ENCODE measurements around the gene SPRYD7.

Gene SPRYD7

DNA sequence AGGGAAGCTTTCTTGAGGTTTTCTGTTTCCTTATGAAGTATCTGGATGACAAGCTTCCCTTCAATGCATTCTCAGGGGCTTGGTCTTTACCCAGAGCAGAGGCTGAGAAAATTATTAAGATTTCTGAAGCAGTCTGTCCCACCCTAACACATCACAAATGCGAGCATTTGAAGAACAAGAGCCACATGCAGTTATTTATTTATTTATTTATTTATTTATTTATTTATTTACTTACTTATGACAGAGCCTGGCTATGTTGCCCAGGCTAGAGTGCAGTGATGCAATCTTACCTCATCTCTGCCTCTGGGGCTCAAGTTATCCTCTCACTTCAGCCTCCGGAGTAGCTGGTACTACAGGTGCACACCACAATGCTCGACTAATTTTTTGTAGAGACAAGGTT is 38.4 kb downstream of the SPRYD7 start (continued):
- TF ChIP-seq, protein P1, sequence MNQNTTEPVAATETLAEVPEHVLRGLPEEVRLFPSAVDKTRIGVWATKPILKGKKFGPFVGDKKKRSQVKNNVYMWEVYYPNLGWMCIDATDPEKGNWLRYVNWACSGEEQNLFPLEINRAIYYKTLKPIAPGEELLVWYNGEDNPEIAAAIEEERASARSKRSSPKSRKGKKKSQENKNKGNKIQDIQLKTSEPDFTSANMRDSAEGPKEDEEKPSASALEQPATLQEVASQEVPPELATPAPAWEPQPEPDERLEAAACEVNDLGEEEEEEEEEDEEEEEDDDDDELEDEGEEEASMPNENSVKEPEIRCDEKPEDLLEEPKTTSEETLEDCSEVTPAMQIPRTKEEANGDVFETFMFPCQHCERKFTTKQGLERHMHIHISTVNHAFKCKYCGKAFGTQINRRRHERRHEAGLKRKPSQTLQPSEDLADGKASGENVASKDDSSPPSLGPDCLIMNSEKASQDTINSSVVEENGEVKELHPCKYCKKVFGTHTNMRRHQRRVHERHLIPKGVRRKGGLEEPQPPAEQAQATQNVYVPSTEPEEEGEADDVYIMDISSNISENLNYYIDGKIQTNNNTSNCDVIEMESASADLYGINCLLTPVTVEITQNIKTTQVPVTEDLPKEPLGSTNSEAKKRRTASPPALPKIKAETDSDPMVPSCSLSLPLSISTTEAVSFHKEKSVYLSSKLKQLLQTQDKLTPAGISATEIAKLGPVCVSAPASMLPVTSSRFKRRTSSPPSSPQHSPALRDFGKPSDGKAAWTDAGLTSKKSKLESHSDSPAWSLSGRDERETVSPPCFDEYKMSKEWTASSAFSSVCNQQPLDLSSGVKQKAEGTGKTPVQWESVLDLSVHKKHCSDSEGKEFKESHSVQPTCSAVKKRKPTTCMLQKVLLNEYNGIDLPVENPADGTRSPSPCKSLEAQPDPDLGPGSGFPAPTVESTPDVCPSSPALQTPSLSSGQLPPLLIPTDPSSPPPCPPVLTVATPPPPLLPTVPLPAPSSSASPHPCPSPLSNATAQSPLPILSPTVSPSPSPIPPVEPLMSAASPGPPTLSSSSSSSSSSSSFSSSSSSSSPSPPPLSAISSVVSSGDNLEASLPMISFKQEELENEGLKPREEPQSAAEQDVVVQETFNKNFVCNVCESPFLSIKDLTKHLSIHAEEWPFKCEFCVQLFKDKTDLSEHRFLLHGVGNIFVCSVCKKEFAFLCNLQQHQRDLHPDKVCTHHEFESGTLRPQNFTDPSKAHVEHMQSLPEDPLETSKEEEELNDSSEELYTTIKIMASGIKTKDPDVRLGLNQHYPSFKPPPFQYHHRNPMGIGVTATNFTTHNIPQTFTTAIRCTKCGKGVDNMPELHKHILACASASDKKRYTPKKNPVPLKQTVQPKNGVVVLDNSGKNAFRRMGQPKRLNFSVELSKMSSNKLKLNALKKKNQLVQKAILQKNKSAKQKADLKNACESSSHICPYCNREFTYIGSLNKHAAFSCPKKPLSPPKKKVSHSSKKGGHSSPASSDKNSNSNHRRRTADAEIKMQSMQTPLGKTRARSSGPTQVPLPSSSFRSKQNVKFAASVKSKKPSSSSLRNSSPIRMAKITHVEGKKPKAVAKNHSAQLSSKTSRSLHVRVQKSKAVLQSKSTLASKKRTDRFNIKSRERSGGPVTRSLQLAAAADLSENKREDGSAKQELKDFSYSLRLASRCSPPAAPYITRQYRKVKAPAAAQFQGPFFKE (tag by site-specific recombination; IDR thresholded peaks at IDR 0.05; ENCODE audit: borderline replicate concordance), result no peak
- TF ChIP-seq GLI2 (tag by site-specific recombination; IDR thresholded peaks at IDR 0.05; ENCODE audit: borderline replicate concordance, low read depth) (peak; percentile 55; the same call in 1 of the 2 replicates), ZNF121 (tag by site-specific recombination; IDR thresholded peaks at IDR 0.05) (no peak), ZNF701 (tag by site-specific recombination; IDR thresholded peaks at IDR 0.05) (no peak), ZNF433 (tag by site-specific recombination; IDR thresholded peaks at IDR 0.05; ENCODE audit: low read depth) (peak; percentile 88), ZNF184 (tag by site-specific recombination; IDR thresholded peaks at IDR 0.05) (no peak), ZNF391 (tag by site-specific recombination; IDR thresholded peaks at IDR 0.05; ENCODE audit: borderline replicate concordance, low read depth) (no peak), ZNF404 (tag by site-specific recombination; IDR thresholded peaks at IDR 0.05) (0 out of 2 replicates have a peak, but pooled peaks have one; percentile 47), ZNF785 (tag by site-specific recombination; IDR thresholded peaks at IDR 0.05) (no peak), ZSCAN30 (tag by site-specific recombination; IDR thresholded peaks at IDR 0.05) (no peak), KLF1 (tag by site-specific recombination; IDR thresholded peaks at IDR 0.05) (no peak), ZSCAN23 (tag by site-specific recombination; IDR thresholded peaks at IDR 0.05) (no peak), ZNF169 (tag by site-specific recombination; IDR thresholded peaks at IDR 0.05) (no peak), KLF10 (tag by site-specific recombination; IDR thresholded peaks at IDR 0.05) (no peak), IKZF3 (tag by site-specific recombination; IDR thresholded peaks at IDR 0.05) (no peak), SALL2 (tag by site-specific recombination; IDR thresholded peaks at IDR 0.05; ENCODE audit: borderline replicate concordance) (no peak), ZFP41 (tag by site-specific recombination; IDR thresholded peaks at IDR 0.05; ENCODE audit: borderline replicate concordance) (no peak)
- TF ChIP-seq, protein P2, sequence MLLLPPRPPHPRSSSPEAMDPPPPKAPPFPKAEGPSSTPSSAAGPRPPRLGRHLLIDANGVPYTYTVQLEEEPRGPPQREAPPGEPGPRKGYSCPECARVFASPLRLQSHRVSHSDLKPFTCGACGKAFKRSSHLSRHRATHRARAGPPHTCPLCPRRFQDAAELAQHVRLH (tag by site-specific recombination; IDR thresholded peaks at IDR 0.05), result no peak
- TF ChIP-seq, protein P3, sequence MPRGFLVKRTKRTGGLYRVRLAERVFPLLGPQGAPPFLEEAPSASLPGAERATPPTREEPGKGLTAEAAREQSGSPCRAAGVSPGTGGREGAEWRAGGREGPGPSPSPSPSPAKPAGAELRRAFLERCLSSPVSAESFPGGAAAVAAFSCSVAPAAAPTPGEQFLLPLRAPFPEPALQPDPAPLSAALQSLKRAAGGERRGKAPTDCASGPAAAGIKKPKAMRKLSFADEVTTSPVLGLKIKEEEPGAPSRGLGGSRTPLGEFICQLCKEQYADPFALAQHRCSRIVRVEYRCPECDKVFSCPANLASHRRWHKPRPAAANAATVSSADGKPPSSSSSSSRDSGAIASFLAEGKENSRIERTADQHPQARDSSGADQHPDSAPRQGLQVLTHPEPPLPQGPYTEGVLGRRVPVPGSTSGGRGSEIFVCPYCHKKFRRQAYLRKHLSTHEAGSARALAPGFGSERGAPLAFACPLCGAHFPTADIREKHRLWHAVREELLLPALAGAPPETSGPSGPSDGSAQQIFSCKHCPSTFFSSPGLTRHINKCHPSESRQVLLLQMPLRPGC (tag by site-specific recombination; IDR thresholded peaks at IDR 0.05), result no peak
- TF ChIP-seq, protein P4, sequence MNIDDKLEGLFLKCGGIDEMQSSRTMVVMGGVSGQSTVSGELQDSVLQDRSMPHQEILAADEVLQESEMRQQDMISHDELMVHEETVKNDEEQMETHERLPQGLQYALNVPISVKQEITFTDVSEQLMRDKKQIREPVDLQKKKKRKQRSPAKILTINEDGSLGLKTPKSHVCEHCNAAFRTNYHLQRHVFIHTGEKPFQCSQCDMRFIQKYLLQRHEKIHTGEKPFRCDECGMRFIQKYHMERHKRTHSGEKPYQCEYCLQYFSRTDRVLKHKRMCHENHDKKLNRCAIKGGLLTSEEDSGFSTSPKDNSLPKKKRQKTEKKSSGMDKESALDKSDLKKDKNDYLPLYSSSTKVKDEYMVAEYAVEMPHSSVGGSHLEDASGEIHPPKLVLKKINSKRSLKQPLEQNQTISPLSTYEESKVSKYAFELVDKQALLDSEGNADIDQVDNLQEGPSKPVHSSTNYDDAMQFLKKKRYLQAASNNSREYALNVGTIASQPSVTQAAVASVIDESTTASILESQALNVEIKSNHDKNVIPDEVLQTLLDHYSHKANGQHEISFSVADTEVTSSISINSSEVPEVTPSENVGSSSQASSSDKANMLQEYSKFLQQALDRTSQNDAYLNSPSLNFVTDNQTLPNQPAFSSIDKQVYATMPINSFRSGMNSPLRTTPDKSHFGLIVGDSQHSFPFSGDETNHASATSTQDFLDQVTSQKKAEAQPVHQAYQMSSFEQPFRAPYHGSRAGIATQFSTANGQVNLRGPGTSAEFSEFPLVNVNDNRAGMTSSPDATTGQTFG (tag by site-specific recombination; IDR thresholded peaks at IDR 0.05; ENCODE audit: borderline replicate concordance), result no peak
- TF ChIP-seq, protein P5, sequence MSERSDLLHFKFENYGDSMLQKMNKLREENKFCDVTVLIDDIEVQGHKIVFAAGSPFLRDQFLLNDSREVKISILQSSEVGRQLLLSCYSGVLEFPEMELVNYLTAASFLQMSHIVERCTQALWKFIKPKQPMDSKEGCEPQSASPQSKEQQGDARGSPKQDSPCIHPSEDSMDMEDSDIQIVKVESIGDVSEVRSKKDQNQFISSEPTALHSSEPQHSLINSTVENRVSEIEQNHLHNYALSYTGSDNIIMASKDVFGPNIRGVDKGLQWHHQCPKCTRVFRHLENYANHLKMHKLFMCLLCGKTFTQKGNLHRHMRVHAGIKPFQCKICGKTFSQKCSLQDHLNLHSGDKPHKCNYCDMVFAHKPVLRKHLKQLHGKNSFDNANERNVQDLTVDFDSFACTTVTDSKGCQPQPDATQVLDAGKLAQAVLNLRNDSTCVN (tag by site-specific recombination; optimal IDR thresholded peaks at IDR 0.05), result no peak
- TF ChIP-seq, protein P6, sequence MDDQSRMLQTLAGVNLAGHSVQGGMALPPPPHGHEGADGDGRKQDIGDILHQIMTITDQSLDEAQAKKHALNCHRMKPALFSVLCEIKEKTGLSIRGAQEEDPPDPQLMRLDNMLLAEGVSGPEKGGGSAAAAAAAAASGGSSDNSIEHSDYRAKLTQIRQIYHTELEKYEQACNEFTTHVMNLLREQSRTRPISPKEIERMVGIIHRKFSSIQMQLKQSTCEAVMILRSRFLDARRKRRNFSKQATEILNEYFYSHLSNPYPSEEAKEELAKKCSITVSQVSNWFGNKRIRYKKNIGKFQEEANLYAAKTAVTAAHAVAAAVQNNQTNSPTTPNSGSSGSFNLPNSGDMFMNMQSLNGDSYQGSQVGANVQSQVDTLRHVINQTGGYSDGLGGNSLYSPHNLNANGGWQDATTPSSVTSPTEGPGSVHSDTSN (CRISPR knock-in tag; IDR thresholded peaks at IDR 0.05), result no peak
- TF ChIP-seq, protein P7, sequence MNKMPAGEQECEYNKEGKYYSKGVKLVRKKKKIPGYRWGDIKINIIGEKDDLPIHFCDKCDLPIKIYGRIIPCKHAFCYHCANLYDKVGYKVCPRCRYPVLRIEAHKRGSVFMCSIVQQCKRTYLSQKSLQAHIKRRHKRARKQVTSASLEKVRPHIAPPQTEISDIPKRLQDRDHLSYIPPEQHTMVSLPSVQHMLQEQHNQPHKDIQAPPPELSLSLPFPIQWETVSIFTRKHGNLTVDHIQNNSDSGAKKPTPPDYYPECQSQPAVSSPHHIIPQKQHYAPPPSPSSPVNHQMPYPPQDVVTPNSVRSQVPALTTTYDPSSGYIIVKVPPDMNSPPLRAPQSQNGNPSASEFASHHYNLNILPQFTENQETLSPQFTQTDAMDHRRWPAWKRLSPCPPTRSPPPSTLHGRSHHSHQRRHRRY (tag by site-specific recombination; IDR thresholded peaks at IDR 0.05), result no peak
- TF ChIP-seq, protein P8, sequence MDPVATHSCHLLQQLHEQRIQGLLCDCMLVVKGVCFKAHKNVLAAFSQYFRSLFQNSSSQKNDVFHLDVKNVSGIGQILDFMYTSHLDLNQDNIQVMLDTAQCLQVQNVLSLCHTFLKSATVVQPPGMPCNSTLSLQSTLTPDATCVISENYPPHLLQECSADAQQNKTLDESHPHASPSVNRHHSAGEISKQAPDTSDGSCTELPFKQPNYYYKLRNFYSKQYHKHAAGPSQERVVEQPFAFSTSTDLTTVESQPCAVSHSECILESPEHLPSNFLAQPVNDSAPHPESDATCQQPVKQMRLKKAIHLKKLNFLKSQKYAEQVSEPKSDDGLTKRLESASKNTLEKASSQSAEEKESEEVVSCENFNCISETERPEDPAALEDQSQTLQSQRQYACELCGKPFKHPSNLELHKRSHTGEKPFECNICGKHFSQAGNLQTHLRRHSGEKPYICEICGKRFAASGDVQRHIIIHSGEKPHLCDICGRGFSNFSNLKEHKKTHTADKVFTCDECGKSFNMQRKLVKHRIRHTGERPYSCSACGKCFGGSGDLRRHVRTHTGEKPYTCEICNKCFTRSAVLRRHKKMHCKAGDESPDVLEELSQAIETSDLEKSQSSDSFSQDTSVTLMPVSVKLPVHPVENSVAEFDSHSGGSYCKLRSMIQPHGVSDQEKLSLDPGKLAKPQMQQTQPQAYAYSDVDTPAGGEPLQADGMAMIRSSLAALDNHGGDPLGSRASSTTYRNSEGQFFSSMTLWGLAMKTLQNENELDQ (tag by site-specific recombination; IDR thresholded peaks at IDR 0.05; ENCODE audit: low read depth), result no peak
